ENCODE data around the gene F10.

F10 gene

GRCh38 chr13:113087923-113088690, 34.5 kb upstream of the F10 start:
- Histone ChIP-seq H3K9me3 (ENCODE audit: control insufficient read depth, low read length) (no peaks in the 10 kb centered on the region), H3K23ac (ENCODE audit: low read length in 2 of 2) (no peak overlapping the region), H4K91ac (ENCODE audit: low read length) (no peak overlapping the region), H2BK12ac (ENCODE audit: low read length in 2 of 2) (no peak overlapping the region), H3K9ac (ENCODE audit: low read length) (no peak overlapping the region), H2BK15ac (ENCODE audit: low read depth, poor library complexity, severe bottlenecking) (no peak overlapping the region), H3K27me3 (ENCODE audit: control insufficient read depth in 1 of 2, insufficient read depth in 1 of 2, low read length in 2 of 2) (peaks cover 14 to 22% of the 10 kb centered on the region in 2 experiments), H3K79me1 (replicated peaks; ENCODE audit: low read length, poor library complexity, severe bottlenecking) (no peaks in the 10 kb centered on the region), H3K4ac (ENCODE audit: low read depth in 1 of 2, low read length in 2 of 2) (no peak overlapping the region), H4K8ac (ENCODE audit: low read length) (no peak overlapping the region), H3K4me1 (ENCODE audit: control insufficient read depth, insufficient read depth, low read depth, low read length) (peaks cover 2% of the 10 kb centered on the region), H2AK5ac (ENCODE audit: low read length, severe bottlenecking) (no peak overlapping the region), H3K27ac (ENCODE audit: low read length, poor library complexity, severe bottlenecking) (no peak overlapping the region), H3K18ac (ENCODE audit: low read depth in 1 of 2, low read length in 2 of 2) (no peak overlapping the region), H3K36me3 (ENCODE audit: control insufficient read depth in 1 of 2, insufficient read depth in 2 of 2, low read depth in 1 of 2, low read length in 2 of 2) (peaks cover 0 to 2% of the 10 kb centered on the region in 2 experiments), H3K14ac (ENCODE audit: low read length in 2 of 2) (no peak overlapping the region), H2AFZ (ENCODE audit: low read depth, low read length) (no peak overlapping the region), H2BK120ac (ENCODE audit: low read depth, low read length) (no peak overlapping the region), H2BK5ac (ENCODE audit: low read depth, low read length, poor library complexity, severe bottlenecking) (no peak overlapping the region), H3K4me2 (ENCODE audit: low read length, poor library complexity, severe bottlenecking) (no peak overlapping the region), H3K4me3 (ENCODE audit: insufficient read depth in 1 of 2, low read depth in 1 of 2, low read length in 2 of 2) (no peak overlapping the region)
- WGBS: 93% methylated on average over 40 of the region's 40 CpGs
- no peak for DNase-seq

- H3K23ac ChIP-seq (ENCODE audit: low read length in 2 of 2): no peak overlapping the region
- no peak overlapping the region for H2AK5ac ChIP-seq (ENCODE audit: low read length, severe bottlenecking)
- no peak overlapping the region for H2BK5ac ChIP-seq (ENCODE audit: low read depth, low read length, poor library complexity, severe bottlenecking)
- no peak overlapping the region for H3K4me2 ChIP-seq (ENCODE audit: low read length, poor library complexity, severe bottlenecking)
- H4K8ac ChIP-seq (ENCODE audit: low read length): no peak overlapping the region
- 92% methylated on average over 17 of the region's 17 CpGs for WGBS
- H2BK12ac ChIP-seq (ENCODE audit: low read length in 2 of 2): no peak overlapping the region
- H3K4me3 ChIP-seq (ENCODE audit: insufficient read depth in 1 of 2, low read depth in 1 of 2, low read length in 2 of 2): no peak overlapping the region
- H4K91ac ChIP-seq (ENCODE audit: low read length): no peak overlapping the region
- no peak overlapping the region for H3K9ac ChIP-seq (ENCODE audit: low read length)
- no peak overlapping the region for H2AFZ ChIP-seq (ENCODE audit: low read depth, low read length)
- no peak overlapping the region for H3K18ac ChIP-seq (ENCODE audit: low read depth in 1 of 2, low read length in 2 of 2)
- no peaks in the 10 kb centered on the region for H3K79me1 ChIP-seq (replicated peaks; ENCODE audit: low read length, poor library complexity, severe bottlenecking)
- H3K4ac ChIP-seq (ENCODE audit: low read depth in 1 of 2, low read length in 2 of 2): no peak overlapping the region
- DNase-seq: no peak
- H3K9me3 ChIP-seq (ENCODE audit: control insufficient read depth, low read length): no peaks in the 10 kb centered on the region
- H3K14ac ChIP-seq (ENCODE audit: low read length in 2 of 2): no peak overlapping the region
- peaks cover 0 to 2% of the 10 kb centered on the region in 2 experiments for H3K36me3 ChIP-seq (ENCODE audit: control insufficient read depth in 1 of 2, insufficient read depth in 2 of 2, low read depth in 1 of 2, low read length in 2 of 2)
- no peak overlapping the region for H3K27ac ChIP-seq (ENCODE audit: low read length, poor library complexity, severe bottlenecking)
- H2BK120ac ChIP-seq (ENCODE audit: low read depth, low read length): no peak overlapping the region
- H2BK15ac ChIP-seq (ENCODE audit: low read depth, poor library complexity, severe bottlenecking): no peak overlapping the region
- H3K4me1 ChIP-seq (ENCODE audit: control insufficient read depth, insufficient read depth, low read depth, low read length): peaks cover 2% of the 10 kb centered on the region
- peaks cover 19 to 22% of the 10 kb centered on the region in 2 experiments for H3K27me3 ChIP-seq (ENCODE audit: control insufficient read depth in 1 of 2, insufficient read depth in 1 of 2, low read length in 2 of 2)
These were observed 33.9 kb upstream of the F10 start for GRCh38 chr13:113088691-113089020.

- no peak overlapping the region for H2BK15ac ChIP-seq (ENCODE audit: low read depth, poor library complexity, severe bottlenecking)
- no peak overlapping the region for H3K23ac ChIP-seq (ENCODE audit: low read length in 2 of 2)
- H3K4me3 ChIP-seq (ENCODE audit: insufficient read depth in 1 of 2, low read depth in 1 of 2, low read length in 2 of 2): no peak overlapping the region
- H3K4me1 ChIP-seq (ENCODE audit: control insufficient read depth, insufficient read depth, low read depth, low read length): peaks cover 2% of the 10 kb centered on the region
- no peak overlapping the region for H2AK5ac ChIP-seq (ENCODE audit: low read length, severe bottlenecking)
- H3K36me3 ChIP-seq (ENCODE audit: control insufficient read depth in 1 of 2, insufficient read depth in 2 of 2, low read depth in 1 of 2, low read length in 2 of 2): peaks cover 0 to 2% of the 10 kb centered on the region in 2 experiments
- no peak for DNase-seq
- H3K27ac ChIP-seq (ENCODE audit: low read length, poor library complexity, severe bottlenecking): no peak overlapping the region
- no peak overlapping the region for H2BK120ac ChIP-seq (ENCODE audit: low read depth, low read length)
- no peak overlapping the region for H3K14ac ChIP-seq (ENCODE audit: low read length in 2 of 2)
- WGBS: 85% methylated on average over 36 of the region's 36 CpGs
- no peak overlapping the region for H3K4me2 ChIP-seq (ENCODE audit: low read length, poor library complexity, severe bottlenecking)
- no peak overlapping the region for H3K4ac ChIP-seq (ENCODE audit: low read depth in 1 of 2, low read length in 2 of 2)
- no peak overlapping the region for H3K18ac ChIP-seq (ENCODE audit: low read depth in 1 of 2, low read length in 2 of 2)
- H3K27me3 ChIP-seq (ENCODE audit: control insufficient read depth in 1 of 2, insufficient read depth in 1 of 2, low read length in 2 of 2): peaks cover 30 to 31% of the 10 kb centered on the region in 2 experiments
- no peak overlapping the region for H2BK12ac ChIP-seq (ENCODE audit: low read length in 2 of 2)
- H2AFZ ChIP-seq (ENCODE audit: low read depth, low read length): no peak overlapping the region
- H4K8ac ChIP-seq (ENCODE audit: low read length): no peak overlapping the region
- no peak overlapping the region for H3K9ac ChIP-seq (ENCODE audit: low read length)
- no peaks in the 10 kb centered on the region for H3K79me1 ChIP-seq (replicated peaks; ENCODE audit: low read length, poor library complexity, severe bottlenecking)
- H3K9me3 ChIP-seq (ENCODE audit: control insufficient read depth, low read length): no peaks in the 10 kb centered on the region
- H2BK5ac ChIP-seq (ENCODE audit: low read depth, low read length, poor library complexity, severe bottlenecking): no peak overlapping the region
- no peak overlapping the region for H4K91ac ChIP-seq (ENCODE audit: low read length)
These were observed 32.7 kb upstream of the F10 start for GRCh38 chr13:113089693-113090414.

- no peak overlapping the region for H3K23ac ChIP-seq (ENCODE audit: low read length in 2 of 2)
- H3K79me1 ChIP-seq (replicated peaks; ENCODE audit: low read length, poor library complexity, severe bottlenecking): no peaks in the 10 kb centered on the region
- no peak overlapping the region for H3K4ac ChIP-seq (ENCODE audit: low read depth in 1 of 2, low read length in 2 of 2)
- no peak overlapping the region for H3K4me2 ChIP-seq (ENCODE audit: low read length, poor library complexity, severe bottlenecking)
- H2AFZ ChIP-seq (ENCODE audit: low read depth, low read length): no peak overlapping the region
- no peak overlapping the region for H4K91ac ChIP-seq (ENCODE audit: low read length)
- no peak overlapping the region for H3K18ac ChIP-seq (ENCODE audit: low read depth in 1 of 2, low read length in 2 of 2)
- no peak overlapping the region for H4K8ac ChIP-seq (ENCODE audit: low read length)
- no peak overlapping the region for H2AK5ac ChIP-seq (ENCODE audit: low read length, severe bottlenecking)
- H3K4me1 ChIP-seq (ENCODE audit: control insufficient read depth, insufficient read depth, low read depth, low read length): no peaks in the 10 kb centered on the region
- H3K9me3 ChIP-seq (ENCODE audit: control insufficient read depth, low read length): no peaks in the 10 kb centered on the region
- no peak overlapping the region for H3K4me3 ChIP-seq (ENCODE audit: insufficient read depth in 1 of 2, low read depth in 1 of 2, low read length in 2 of 2)
- H2BK5ac ChIP-seq (ENCODE audit: low read depth, low read length, poor library complexity, severe bottlenecking): no peak overlapping the region
- H3K27ac ChIP-seq (ENCODE audit: low read length, poor library complexity, severe bottlenecking): no peak overlapping the region
- H2BK12ac ChIP-seq (ENCODE audit: low read length in 2 of 2): no peak overlapping the region
- no peak overlapping the region for H3K14ac ChIP-seq (ENCODE audit: low read length in 2 of 2)
- peaks cover 26 to 37% of the 10 kb centered on the region in 2 experiments for H3K27me3 ChIP-seq (ENCODE audit: control insufficient read depth in 1 of 2, insufficient read depth in 1 of 2, low read length in 2 of 2)
- H3K9ac ChIP-seq (ENCODE audit: low read length): no peak overlapping the region
- no peak overlapping the region for H2BK120ac ChIP-seq (ENCODE audit: low read depth, low read length)
- WGBS: 74% methylated on average over 10 of the region's 13 CpGs
- DNase-seq: no peak
- H3K36me3 ChIP-seq (ENCODE audit: control insufficient read depth in 1 of 2, insufficient read depth in 2 of 2, low read depth in 1 of 2, low read length in 2 of 2): peaks cover 0 to 2% of the 10 kb centered on the region in 2 experiments
- H2BK15ac ChIP-seq (ENCODE audit: low read depth, poor library complexity, severe bottlenecking): no peak overlapping the region
These were observed 32.2 kb upstream of the F10 start for GRCh38 chr13:113090415-113090770.

Measured in mesenchymal stem cell (in vitro differentiated cells and primary cell).